Adrenal gland (tissue), 12 donors: ENCODE data around the gene HNRNPH3. TPM values are rescaled to one million over a fixed set of nuclear protein-coding genes. Genes with fewer than 3 reads are reported as not detected.

Experiments used
- DNase-seq, 7 donors: peaks; one replicate each; pipeline ENCODE4 v3.0.0-alpha.2; 2019 to 2020
- H3K27ac ChIP-seq, 5 donors: fragments of 200-600 bp; sonication (generic) in 4 of 5; 1 replicate in 3 of 5; 2 replicates in 2 of 5; pipeline versions ENCODE4 v1.5.1 to v1.8.0; 2016 to 2020; ENCODE audit warnings: mild to moderate bottlenecking in 1 of 5
- H3K27me3 ChIP-seq: fragments of 200-600 bp; 2 replicates; pipeline ENCODE4 v1.8.0; 2021
- H3K36me3 ChIP-seq, 2 donors: fragments of 200-600 bp; replicated peaks in 1 of 2; 1 replicate in 1 of 2; 2 replicates in 1 of 2; pipeline versions ENCODE4 v1.5.1 to v1.8.0; 2018 to 2022
- H3K4me1 ChIP-seq, 2 donors: fragments of 200-600 bp; replicated peaks in 1 of 2; 1 replicate in 1 of 2; 2 replicates in 1 of 2; pipeline versions ENCODE4 v1.5.1 to v1.8.0; 2018 to 2021
- H3K4me3 ChIP-seq, 4 donors: fragments of 200-600 bp; sonication (generic) in 3 of 4; one replicate each; pipeline ENCODE4 v1.5.1; 2016 to 2018
- H3K9me3 ChIP-seq, 3 donors: fragments of 200-600 bp; sonication (generic) in 1 of 3; replicated peaks in 1 of 3; 1 replicate in 2 of 3; 2 replicates in 1 of 3; pipeline versions ENCODE4 v1.5.1 to v1.8.0; 2016 to 2021
- CTCF ChIP-seq, 6 experiments: fragments of 450-650 bp in 4 of 6; fragments of 200-600 bp in 2 of 6; sonication (generic) in 1 of 6; IDR thresholded peaks; 1 replicate in 5 of 6; 2 replicates in 1 of 6; pipeline versions ENCODE4 v1.5.1 to v1.8.0; 2016 to 2021; ENCODE audit warnings: antibody characterized with exemption in 6 of 6, mild to moderate bottlenecking in 2 of 6, moderate library complexity in 1 of 6
- POLR2A ChIP-seq, 2 donors: fragments of 450-650 bp; IDR thresholded peaks; one replicate each; pipeline ENCODE4 v1.6.1; 2017; ENCODE audit warnings: antibody characterized with exemption in 2 of 2, mild to moderate bottlenecking in 2 of 2, moderate library complexity in 1 of 2
- WGBS, 4 donors: extraction: QIAGEN DNeasy Blood & Tissue Kit in 2 of 4; methylation state at CpG; one replicate each; pipeline versions ENCODE4 v1.1.5 to v1.1.7; 2013 to 2017; 5-methylcytosine and 5-hydroxymethylcytosine counted together
- intact Hi-C, 2 donors: fragments of 100-400 bp; cut with DNase I; formaldehyde crosslinking; loops; one replicate each; pipeline versions ENCODE4 v1.14.1 to v1.15.0; 2022 to 2023
- polyA plus RNA-seq, 3 donors: library from polyadenylated mRNA; stranded (reverse); fragments of 200-250 nt in 2 of 3; fragments of 350-450 nt in 1 of 3; fragmentation: Illumina TruSeq in 1 of 3; extraction: RNeasy Lipid Tissue Mini Kit (QIAGEN cat#74804) in 1 of 3; gene quantifications; one replicate each; pipeline ENCODE4 v1.2.3, GENCODE V29; 2013 to 2014
- total RNA-seq, 9 donors: library from RNA; depleted of rRNA in 4 of 9; stranded (reverse); fragments of >200 nt in 4 of 9; fragments of 120-200 nt in 1 of 9; fragmentation: NEBNext Ultra II Directional in 1 of 9; extraction: Animal tissue kit (Norgen Biotek cat#: 25700) in 1 of 9; gene quantifications; one replicate each; pipeline versions ENCODE4 v1.1.0 to v1.2.4, GENCODE V29; 2013 to 2023
- donor health status: healthy with polysubstance abuse.
- donor health status: Bipolar disorder and iron deficiency.
- donor health status: DM: yes; HTN: yes; CAD: no.
- donor health status: DM: no; HTN: no; CAD: no.
- donor health status: DM: no; HTN: no; CAD: no.
- donor health status: DM: yes; HTN: yes; CAD: no.

Gene HNRNPH3
- total and polyA plus RNA-seq, 12 donors, result 12.9 to 291 (median 80.8) TPM

DNA sequence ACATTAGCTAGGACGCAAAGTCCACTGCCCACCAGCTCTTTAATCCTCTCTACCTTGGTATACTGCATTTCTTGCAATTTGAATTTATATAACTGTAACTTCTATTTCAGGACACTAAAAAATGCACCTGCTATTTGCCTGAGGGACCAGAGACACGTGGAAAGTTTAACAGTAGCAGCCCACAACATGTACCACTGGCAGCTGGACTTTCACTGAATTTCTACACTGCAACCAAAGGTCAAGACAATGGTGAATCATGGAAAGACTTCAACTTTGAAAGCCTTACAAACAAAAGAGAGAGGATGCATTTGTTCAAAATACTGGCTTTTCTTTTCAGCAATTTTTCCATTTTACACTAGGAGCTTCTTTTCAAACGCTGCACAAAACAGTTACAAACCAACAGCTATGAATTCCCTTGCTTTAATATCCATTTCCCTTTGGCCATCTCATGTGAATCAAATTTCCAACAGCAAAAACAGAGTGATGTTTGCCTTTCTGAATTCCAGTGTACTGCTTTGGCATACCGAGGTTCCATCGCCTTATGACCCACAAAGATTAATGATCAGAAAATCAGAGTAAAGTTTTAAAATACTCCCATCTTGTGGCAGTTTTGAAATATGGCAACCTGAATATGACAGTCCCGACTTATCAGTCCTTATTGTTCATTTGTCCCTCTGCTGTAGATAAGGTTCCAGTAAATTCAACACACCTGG is 29.9 kb upstream of the HNRNPH3 start:
- Histone ChIP-seq H3K36me3 (no peaks in the 10 kb centered on the region), H3K4me3 (no peak overlapping the region), H3K27me3 (no peaks in the 10 kb centered on the region), H3K4me1 (peaks cover 0 to 5% of the 10 kb centered on the region in 2 donors), H3K27ac (no peak overlapping the region), H3K9me3 (no peaks in the 10 kb centered on the region)
- WGBS, 4 donors, result 45 to 49% (median 48%) methylated on average over 6 of the region's 6 CpGs
- intact Hi-C loops, result loop anchor here in 1 of 2 donors (10.0 kb wide), 3 partner anchors 87 to 437 kb away; no protein-coding TSS in a partner anchor
- DNase-seq, result peak in 1 of 7 donors; percentile 20
- peak; percentile 43 to 68 (median 59) for TF ChIP-seq CTCF (IDR thresholded peaks at IDR 0.05)
- TF ChIP-seq POLR2A (IDR thresholded peaks at IDR 0.05), result no peak

DNA sequence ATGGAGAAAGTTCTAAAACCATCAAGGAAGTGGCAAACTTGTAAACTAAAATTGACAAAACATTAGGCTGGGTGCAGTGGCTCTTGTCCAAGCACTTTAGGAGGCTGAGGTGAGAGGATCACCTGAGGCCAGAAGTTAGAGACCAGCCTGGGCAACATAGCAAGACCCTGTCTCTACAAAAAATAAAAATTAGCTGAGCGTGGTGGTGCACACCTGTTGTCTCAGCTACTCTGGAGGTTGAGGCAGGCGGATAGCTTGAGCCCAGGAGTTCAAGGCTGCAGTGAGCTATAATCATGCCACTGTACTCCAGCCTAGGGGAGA is 29.4 kb upstream of the HNRNPH3 start:
- intact Hi-C loops, result loop anchor here in 1 of 2 donors (10.0 kb wide), 3 partner anchors 88 to 438 kb away; no protein-coding TSS in a partner anchor
- WGBS, 4 donors, result 46 to 69% (median 55%) methylated on average over 2 of the region's 2 CpGs

GRCh38 chr10:68302871-68303270 is 29.0 kb upstream of the HNRNPH3 start:
- 70 to 77% (median 76%) methylated on average over 5 of the region's 5 CpGs for WGBS, 4 donors
- Histone ChIP-seq H3K4me3 (no peak overlapping the region), H3K27me3 (no peaks in the 10 kb centered on the region), H3K4me1 (peaks cover 0 to 5% of the 10 kb centered on the region in 2 donors), H3K36me3 (no peaks in the 10 kb centered on the region), H3K9me3 (no peaks in the 10 kb centered on the region), H3K27ac (no peak overlapping the region)
- no peak for DNase-seq
- TF ChIP-seq CTCF (IDR thresholded peaks at IDR 0.05) (no peak), POLR2A (IDR thresholded peaks at IDR 0.05) (no peak)
- intact Hi-C loops, result loop anchor here in 1 of 2 donors (10.0 kb wide), 3 partner anchors 88 to 438 kb away; no protein-coding TSS in a partner anchor

More for the DNA sequence above, 29.4 kb upstream of the HNRNPH3 start:
- Histone ChIP-seq H3K9me3 (no peaks in the 10 kb centered on the region), H3K27me3 (no peaks in the 10 kb centered on the region), H3K36me3 (no peaks in the 10 kb centered on the region), H3K4me3 (no peak overlapping the region), H3K27ac (no peak overlapping the region), H3K4me1 (peaks cover 0 to 5% of the 10 kb centered on the region in 2 donors)
- TF ChIP-seq POLR2A (IDR thresholded peaks at IDR 0.05) (no peak), CTCF (IDR thresholded peaks at IDR 0.05) (no peak)
- DNase-seq, result no peak

GRCh38 chr10:68303849-68304412 is 27.9 kb upstream of the HNRNPH3 start:
- WGBS, 4 donors, result 53 to 62% (median 59%) methylated on average over 7 of the region's 7 CpGs
- Histone ChIP-seq H3K27me3 (no peaks in the 10 kb centered on the region), H3K27ac (no peak overlapping the region), H3K9me3 (no peaks in the 10 kb centered on the region), H3K4me3 (no peak overlapping the region), H3K4me1 (peaks cover 0 to 5% of the 10 kb centered on the region in 2 donors), H3K36me3 (no peaks in the 10 kb centered on the region)
- intact Hi-C loops, result loop anchor here in 1 of 2 donors (10.0 kb wide), 3 partner anchors 89 to 439 kb away; no protein-coding TSS in a partner anchor
- no peak for TF ChIP-seq POLR2A (IDR thresholded peaks at IDR 0.05)
- TF ChIP-seq CTCF (IDR thresholded peaks at IDR 0.05), result no peak
- DNase-seq, result peak; percentile 25 to 62 (median 50)
